Measurements from ENCODE around the gene PRKCB. TPM values are rescaled to one million over a fixed set of nuclear protein-coding genes. Genes with fewer than 3 reads are reported as not detected.

Gene PRKCB
- total and polyA plus RNA-seq, 2 of the 8 experiments (the other 6 are each of a cell fraction or from before 2014, with no cell fraction given): 7.1 to 12.1 TPM

DNA sequence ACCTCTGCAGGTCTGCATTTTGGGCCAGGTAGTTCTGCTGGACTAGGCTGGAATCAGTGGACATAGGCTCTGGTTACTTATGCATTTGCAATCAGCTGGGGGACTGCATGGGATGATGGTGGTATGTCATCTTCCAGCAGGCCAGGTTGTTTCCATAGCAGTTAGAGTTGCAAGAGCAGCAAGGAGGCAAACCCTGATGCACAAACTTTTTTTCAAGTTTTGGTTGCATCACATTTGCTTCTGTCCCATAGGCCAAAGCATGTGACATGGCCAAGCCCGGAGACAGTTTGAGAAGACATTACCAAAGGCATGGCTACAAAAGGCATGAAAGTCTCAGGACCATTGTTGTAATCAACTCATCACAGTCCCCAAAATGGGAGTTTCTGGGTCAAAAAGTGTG, 58.2 kb downstream of the PRKCB start:
- Histone ChIP-seq H3K4me2 (ENCODE audit: insufficient read depth in 1 of 2, low read depth in 2 of 2, low read length in 2 of 2) (no peak overlapping the region), H4K91ac (replicated peaks; ENCODE audit: insufficient read length, low read length) (no peak overlapping the region), H3K4me1 (replicated peaks in 1 of 4; ENCODE audit: control insufficient read depth in 3 of 4, insufficient read depth in 4 of 4, low read length in 3 of 4) (no peaks in the 10 kb centered on the region), H3K79me2 (ENCODE audit: control insufficient read depth in 1 of 2, insufficient read depth in 2 of 2, low read length in 2 of 2) (no peaks in the 10 kb centered on the region), H3K36me3 (ENCODE audit: control insufficient read depth in 2 of 4, insufficient read depth in 4 of 4, low read length in 3 of 4) (no peaks in the 10 kb centered on the region), H2BK5ac (ENCODE audit: low read depth, low read length) (no peak overlapping the region), H2AK5ac (ENCODE audit: low read depth, low read length) (no peak overlapping the region), H4K8ac (ENCODE audit: extremely low read depth, insufficient read depth, low read length) (no peak overlapping the region), H3K23me2 (ENCODE audit: low read depth, low read length) (peaks cover 2% of the 10 kb centered on the region; the same call in 1 of the 2 replicates), H3K27me3 (replicated peaks in 1 of 4; ENCODE audit: control insufficient read depth in 3 of 4, extremely low read depth in 1 of 4, insufficient read depth in 3 of 4, low read length in 3 of 4) (no peaks in the 10 kb centered on the region), H3K23ac (ENCODE audit: insufficient read length) (no peak overlapping the region), H2AFZ (ENCODE audit: low read length) (no peak overlapping the region), H3K18ac (ENCODE audit: extremely low read depth, low read length) (no peak overlapping the region), H4K5ac (ENCODE audit: insufficient read length, low read depth, low read length) (no peak overlapping the region), H3K56ac (replicated peaks; ENCODE audit: insufficient read length, low read depth, low read length) (no peak overlapping the region), H3K9ac (replicated peaks in 1 of 4; ENCODE audit: extremely low read depth in 1 of 4, low read depth in 3 of 4, low read length in 3 of 4) (no peak overlapping the region), H3K14ac (ENCODE audit: insufficient read length) (no peak overlapping the region), H2BK12ac (ENCODE audit: low read depth, low read length) (no peak overlapping the region), H3K4me3 (ENCODE audit: extremely low read depth in 1 of 4, insufficient read depth in 2 of 4, low read depth in 3 of 4, low read length in 4 of 4) (no peak overlapping the region), H2BK120ac (replicated peaks; ENCODE audit: low read depth, low read length) (no peak overlapping the region), H4K20me1 (replicated peaks in 1 of 2; ENCODE audit: control insufficient read depth in 1 of 2, insufficient read depth in 2 of 2, low read length in 2 of 2) (no peaks in the 10 kb centered on the region), H3K4ac (replicated peaks; ENCODE audit: insufficient read length, low read depth, low read length) (no peak overlapping the region), H2BK15ac (ENCODE audit: low read length) (no peak overlapping the region), H2BK20ac (ENCODE audit: low read length) (no peak overlapping the region), H3K9me3 (ENCODE audit: insufficient read depth in 2 of 2, low read depth in 1 of 2, low read length in 1 of 2) (no peaks in the 10 kb centered on the region), H3K27ac (ENCODE audit: low read depth, low read length) (no peak overlapping the region), H3K79me1 (ENCODE audit: low read depth, low read length) (no peaks in the 10 kb centered on the region)
- WGBS, 2 experiments (ENCODE audit: extremely low coverage in 1 of 2, insufficient coverage in 1 of 2, insufficient read length in 1 of 2, insufficient replicate concordance in 2 of 2, low coverage in 1 of 2, low lambda C conversion rate in 2 of 2, missing lambda C conversion rate in 1 of 2): 85% methylated on average over 1 of the region's 1 CpG; no CpG with 5 or more reads in 1 of the 2 experiments
- no peak for DNase-seq (ENCODE audit: low read depth in 1 of 2, low spot score in 2 of 2)
- no peak for FAIRE-seq
- CTCF ChIA-PET (ENCODE audit: partially characterized antibody): no interaction called here
- POLR2A ChIA-PET (ENCODE audit: partially characterized antibody): no interaction called here
- TF ChIP-seq ZNF274 (IDR thresholded peaks at IDR 0.05; ENCODE audit: borderline replicate concordance, extremely low read depth, low read length): no peak
- TF ChIP-seq JUND (IDR thresholded peaks at IDR 0.05; ENCODE audit: low read length): no peak
- TF ChIP-seq E2F6 (IDR thresholded peaks at IDR 0.05): no peak
- TF ChIP-seq POLR2A (IDR thresholded peaks at IDR 0.05; ENCODE audit: control extremely low read depth in 1 of 2, low read depth in 2 of 2, low read length in 2 of 2): no peak
- no peak for TF ChIP-seq EGR1 (IDR thresholded peaks at IDR 0.05; ENCODE audit: borderline replicate concordance, low read depth, low read length)
- no peak for TF ChIP-seq MAFK (IDR thresholded peaks at IDR 0.05; ENCODE audit: low read depth, low read length)
- TF ChIP-seq TEAD4 (IDR thresholded peaks at IDR 0.05; ENCODE audit: low read depth, low read length): no peak
- TF ChIP-seq SIX5 (IDR thresholded peaks at IDR 0.05; ENCODE audit: low read depth, low read length): no peak
- TF ChIP-seq RXRA (IDR thresholded peaks at IDR 0.05; ENCODE audit: insufficient read depth, low read depth, low read length): no peak
- no peak for TF ChIP-seq NRF1 (IDR thresholded peaks at IDR 0.05; ENCODE audit: low read depth, low read length)
- TF ChIP-seq PHF8 (conservative IDR thresholded peaks at IDR 0.05; ENCODE audit: low read depth, low read length): no peak
